Epithelial cell of esophagus (primary cell): ENCODE data around the gene VIPR1.

Experiments used
- DNase-seq: peaks from one replicate; pipeline ENCODE4 v3.0.0; 2010; ENCODE audit warnings: low read depth
- H3K4me3 ChIP-seq: 2 replicates; pipeline ENCODE4 v1.5.1; 2011; ENCODE audit warnings: mild to moderate bottlenecking, low read length, control low read depth
- TF ChIP-seq, protein P1 (sequence below): IDR thresholded peaks from 2 replicates; pipeline ENCODE4 v1.5.1; 2011; ENCODE audit warnings: low read depth, mild to moderate bottlenecking, low read length, control low read depth, inconsistent platforms; ENCODE audit not compliant: insufficient read depth; ENCODE audit errors: missing control alignments

Gene VIPR1

DNA sequence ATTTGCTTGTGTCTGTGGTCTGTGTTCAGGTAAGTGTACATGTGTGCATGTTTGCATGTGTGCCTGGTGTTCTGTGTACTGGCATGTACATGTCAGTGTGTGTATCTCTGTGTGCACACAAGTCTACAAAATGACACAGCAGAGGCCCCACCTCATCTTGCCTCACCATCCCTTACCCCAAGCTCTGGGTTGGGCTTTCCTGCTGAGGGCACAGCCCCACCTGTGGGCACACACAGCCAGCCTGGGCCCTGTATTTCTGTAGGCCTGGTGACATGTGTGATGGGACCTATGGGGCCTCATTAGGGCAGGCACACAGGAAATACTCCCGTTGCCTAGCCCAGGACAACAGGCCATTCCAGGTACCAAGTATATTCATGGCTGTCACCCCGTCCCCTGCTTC, 13.5 kb downstream of the VIPR1 start:
- TF ChIP-seq, protein P1, sequence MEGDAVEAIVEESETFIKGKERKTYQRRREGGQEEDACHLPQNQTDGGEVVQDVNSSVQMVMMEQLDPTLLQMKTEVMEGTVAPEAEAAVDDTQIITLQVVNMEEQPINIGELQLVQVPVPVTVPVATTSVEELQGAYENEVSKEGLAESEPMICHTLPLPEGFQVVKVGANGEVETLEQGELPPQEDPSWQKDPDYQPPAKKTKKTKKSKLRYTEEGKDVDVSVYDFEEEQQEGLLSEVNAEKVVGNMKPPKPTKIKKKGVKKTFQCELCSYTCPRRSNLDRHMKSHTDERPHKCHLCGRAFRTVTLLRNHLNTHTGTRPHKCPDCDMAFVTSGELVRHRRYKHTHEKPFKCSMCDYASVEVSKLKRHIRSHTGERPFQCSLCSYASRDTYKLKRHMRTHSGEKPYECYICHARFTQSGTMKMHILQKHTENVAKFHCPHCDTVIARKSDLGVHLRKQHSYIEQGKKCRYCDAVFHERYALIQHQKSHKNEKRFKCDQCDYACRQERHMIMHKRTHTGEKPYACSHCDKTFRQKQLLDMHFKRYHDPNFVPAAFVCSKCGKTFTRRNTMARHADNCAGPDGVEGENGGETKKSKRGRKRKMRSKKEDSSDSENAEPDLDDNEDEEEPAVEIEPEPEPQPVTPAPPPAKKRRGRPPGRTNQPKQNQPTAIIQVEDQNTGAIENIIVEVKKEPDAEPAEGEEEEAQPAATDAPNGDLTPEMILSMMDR, result peak; percentile 25
- DNase-seq, result peak; percentile 78
- H3K4me3 ChIP-seq, result no peak overlapping the region

DNA sequence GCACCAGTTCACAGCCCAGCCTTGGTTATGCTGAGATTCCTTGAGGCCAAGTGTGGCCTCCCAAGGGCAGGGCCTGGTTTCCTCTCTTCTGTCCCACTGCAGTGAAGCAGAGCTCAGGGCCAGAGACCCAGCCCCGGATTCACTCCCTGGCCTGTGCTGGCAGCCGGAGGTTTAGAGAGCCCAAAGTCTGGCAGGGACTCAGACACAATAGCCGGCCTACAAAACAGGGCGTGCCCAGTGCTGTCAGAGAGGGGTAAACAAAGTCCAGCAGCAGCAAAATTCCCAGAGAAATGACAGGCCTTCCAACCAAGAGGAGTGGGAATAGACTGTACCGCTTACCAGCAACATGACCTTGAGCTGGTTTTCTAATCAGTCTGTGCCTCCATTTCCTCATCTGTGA, 14.0 kb downstream of the VIPR1 start:
- no peak for DNase-seq
- TF ChIP-seq, protein P1, result no peak
- H3K4me3 ChIP-seq, result no peak overlapping the region

DNA sequence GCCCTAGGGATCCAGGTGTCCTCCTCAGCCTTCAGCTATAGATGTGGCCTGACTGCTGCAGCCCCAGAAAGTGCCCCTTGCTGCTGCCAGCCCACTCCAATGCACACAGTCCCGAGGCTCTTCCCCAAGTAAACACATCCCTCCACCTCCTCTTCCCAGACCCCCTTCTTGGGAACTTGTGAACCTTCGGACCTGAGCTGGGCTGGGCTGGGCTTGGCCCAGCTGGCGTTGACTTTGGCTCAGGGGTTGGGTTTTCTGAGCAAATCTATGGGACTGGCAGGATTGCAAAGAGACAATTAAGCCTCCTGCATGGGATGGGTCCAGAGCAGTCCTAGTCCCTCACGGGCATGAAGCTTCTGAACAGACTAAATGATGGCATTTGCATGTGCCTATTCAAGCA, 14.7 kb downstream of the VIPR1 start:
- H3K4me3 ChIP-seq, result no peak overlapping the region
- TF ChIP-seq, protein P1, result no peak
- DNase-seq, result no peak

DNA sequence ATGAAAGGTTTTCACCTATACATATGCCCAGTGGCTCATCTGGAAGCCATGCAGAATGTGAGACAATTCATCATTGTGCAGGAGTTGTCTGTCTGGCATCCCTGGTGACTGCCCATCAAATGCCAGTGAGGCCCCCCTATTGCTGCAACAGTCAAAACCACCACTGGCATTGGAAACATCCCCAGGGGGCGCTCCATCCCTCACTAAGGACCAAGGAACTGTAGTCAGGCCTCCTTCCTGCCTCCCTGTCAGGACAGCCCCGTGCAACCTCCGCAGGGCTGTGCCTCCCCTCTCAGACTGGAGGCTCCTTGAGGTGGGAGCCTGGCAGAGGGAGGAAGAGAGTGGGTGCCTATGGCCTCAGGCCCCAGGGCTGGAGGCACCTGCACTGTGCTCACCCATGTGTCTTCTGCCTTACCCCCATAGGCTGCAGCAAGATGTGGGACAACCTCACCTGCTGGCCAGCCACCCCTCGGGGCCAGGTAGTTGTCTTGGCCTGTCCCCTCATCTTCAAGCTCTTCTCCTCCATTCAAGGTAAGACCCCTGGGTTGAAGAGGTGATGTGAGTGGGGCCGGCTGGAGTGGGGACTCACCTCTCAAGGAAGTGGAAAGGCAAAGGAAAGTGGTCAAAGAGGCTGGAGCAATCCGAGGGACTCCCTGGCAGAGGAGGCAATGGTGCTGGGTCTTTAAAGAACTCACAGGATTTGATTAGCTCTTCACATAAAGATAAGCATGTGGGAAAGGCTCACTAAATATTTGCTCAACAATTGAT, 16.5 kb downstream of the VIPR1 start:
- H3K4me3 ChIP-seq, result no peak overlapping the region
- TF ChIP-seq, protein P1, result no peak
- DNase-seq, result no peak

DNA sequence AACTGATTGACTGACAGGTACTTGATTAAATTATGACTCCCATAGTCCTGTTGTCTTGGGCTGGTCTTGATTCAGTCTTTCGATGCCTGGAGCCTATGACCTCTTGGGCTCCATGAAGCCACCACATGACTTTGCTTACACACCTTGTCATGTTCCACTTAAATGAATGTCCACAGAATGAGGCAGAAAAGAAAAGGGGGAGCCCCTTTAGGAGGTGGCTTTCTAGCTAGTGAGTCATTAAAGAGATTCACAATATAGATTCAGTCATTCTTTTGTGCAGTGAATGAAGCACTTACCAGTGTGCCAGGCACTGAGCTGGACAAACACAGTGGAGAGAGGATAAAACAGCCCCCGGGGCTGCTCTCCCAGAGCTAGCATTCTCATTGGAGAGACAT, 17.1 kb downstream of the VIPR1 start:
- no peak overlapping the region for H3K4me3 ChIP-seq
- TF ChIP-seq, protein P1, result no peak
- peak; percentile 24 for DNase-seq

DNA sequence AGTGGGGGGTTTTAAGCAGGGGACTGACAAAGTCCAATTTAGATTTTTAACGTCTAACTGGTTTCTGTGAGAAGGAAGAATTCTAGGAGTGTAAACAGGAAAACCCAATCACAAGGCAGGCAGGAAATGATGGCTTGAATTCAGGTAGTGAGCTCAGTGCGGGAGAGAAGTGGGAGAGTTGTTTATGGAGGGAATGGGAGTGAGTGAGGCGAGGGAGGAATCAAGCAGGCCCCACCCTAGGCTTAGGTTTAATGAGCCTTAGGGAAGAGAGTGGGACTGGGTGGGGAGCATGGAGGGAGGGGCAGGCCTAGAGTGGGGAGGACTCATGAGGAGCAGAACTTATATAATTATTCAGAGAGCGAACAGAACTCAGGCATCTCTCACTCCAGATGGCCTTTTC, 17.9 kb downstream of the VIPR1 start:
- TF ChIP-seq, protein P1, result no peak
- no peak overlapping the region for H3K4me3 ChIP-seq
- DNase-seq, result no peak

DNA sequence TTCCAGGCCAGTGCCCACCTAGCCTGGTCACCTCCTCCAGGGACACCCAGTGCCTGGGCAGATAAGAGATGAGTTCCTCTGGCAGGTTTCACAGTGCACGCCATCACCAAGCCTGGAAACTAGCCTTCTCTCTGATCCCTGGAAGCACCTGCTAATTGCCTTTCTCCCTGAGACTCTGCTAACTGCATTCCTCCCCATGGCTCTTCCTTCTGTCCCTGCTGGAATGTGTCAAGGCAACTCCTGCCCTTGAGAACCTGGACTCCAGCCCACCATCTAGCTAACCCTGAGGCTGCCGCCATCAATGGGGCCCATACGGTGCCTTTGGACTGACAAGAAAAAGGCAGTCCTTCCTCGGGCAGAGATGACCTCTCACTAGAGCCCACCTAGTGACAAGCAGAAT, 18.5 kb downstream of the VIPR1 start:
- no peak overlapping the region for H3K4me3 ChIP-seq
- TF ChIP-seq, protein P1, result no peak
- no peak for DNase-seq
